Measurements from ENCODE around the gene UBIAD1. TPM values are rescaled to one million over a fixed set of nuclear protein-coding genes. Genes with fewer than 3 reads are reported as not detected.

UBIAD1 gene
- total and polyA plus RNA-seq, 9 of the 15 experiments (the other 6 are each of a cell fraction or from before 2014, with no cell fraction given), result 6.2 to 34.3 (median 22.3) TPM

DNA sequence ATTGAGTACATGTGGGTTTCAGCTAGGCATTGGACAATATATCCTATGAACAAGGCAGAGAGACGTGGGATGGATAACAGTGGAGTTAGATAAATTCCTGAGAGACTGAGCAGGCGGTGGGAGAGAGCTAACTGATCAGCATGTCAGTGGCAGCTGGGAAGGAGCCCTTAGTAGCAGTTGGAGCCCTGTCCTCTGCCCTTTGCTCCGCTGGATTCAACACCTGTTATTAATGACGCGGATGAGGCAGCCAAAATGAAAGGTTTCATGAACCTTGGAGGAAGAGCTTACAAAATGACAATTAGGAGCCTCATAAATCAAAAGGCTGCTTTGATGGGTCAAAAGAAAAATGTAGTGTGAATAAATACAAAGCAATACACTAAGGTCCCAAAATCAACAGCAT is 16.1 kb downstream of the UBIAD1 start:
- WGBS (ENCODE audit: insufficient coverage, low coverage, missing lambda C conversion rate), result 90% methylated on average over 5 of the region's 5 CpGs
- FAIRE-seq (no peak), ATAC-seq (no peak), DNase-seq (ENCODE audit: extremely low read depth in 1 of 4, low spot score in 3 of 4) (no peak)
- Histone ChIP-seq H3K9me1 (ENCODE audit: control insufficient read depth, insufficient read depth, low read length) (no peaks in the 10 kb centered on the region), H3K27me3 (ENCODE audit: control insufficient read depth in 2 of 2, insufficient read depth in 2 of 2, low read length in 2 of 2) (no peaks in the 10 kb centered on the region), H2AFZ (ENCODE audit: low read depth, low read length) (no peak overlapping the region), H3K4me1 (replicated peaks in 1 of 2; ENCODE audit: control insufficient read depth in 2 of 2, insufficient read depth in 2 of 2, low read length in 2 of 2) (no peaks in the 10 kb centered on the region), H3K36me3 (ENCODE audit: control insufficient read depth, insufficient read depth, low read length) (peaks cover 51% of the 10 kb centered on the region), H4K20me1 (replicated peaks; ENCODE audit: control insufficient read depth, insufficient read depth, low read length) (0 out of 2 replicates have a peak, but pooled peaks cover 8% of the 10 kb centered on the region), H3K27ac (ENCODE audit: extremely low read depth, low read depth, low read length) (no peak overlapping the region), H3K9me3 (replicated peaks; ENCODE audit: control insufficient read depth, insufficient read depth, low read depth, low read length) (no peaks in the 10 kb centered on the region), H3K9ac (ENCODE audit: insufficient read depth in 1 of 2, low read depth in 2 of 2, low read length in 2 of 2) (no peak overlapping the region), H3K4me3 (no peak overlapping the region), H3K79me2 (ENCODE audit: control insufficient read depth, insufficient read depth, low read length) (peaks cover 1% of the 10 kb centered on the region; the same call in 2 of the 3 replicates), H3K4me2 (ENCODE audit: insufficient read depth, low read length) (no peak overlapping the region)
- no peak for TF ChIP-seq NCOA1 (IDR thresholded peaks at IDR 0.05; ENCODE audit: low read depth)
- TF ChIP-seq ZBED1 (IDR thresholded peaks at IDR 0.05), result no peak
- no peak for TF ChIP-seq FOS (IDR thresholded peaks at IDR 0.05; ENCODE audit: extremely low read depth, insufficient read length)
- no peak for TF ChIP-seq PBX2 (CRISPR knock-in tag; IDR thresholded peaks at IDR 0.05; ENCODE audit: low read depth)
- 0 out of 2 replicates have a peak, but pooled peaks have one; percentile 10 for TF ChIP-seq PBX2 (tag; conservative IDR thresholded peaks at IDR 0.05; ENCODE audit: low read depth)
- no peak for TF ChIP-seq ZNF408 (CRISPR knock-in tag; IDR thresholded peaks at IDR 0.05; ENCODE audit: low read depth)
- intact Hi-C loops (cut with micrococcal nuclease) (no loop called here), in situ Hi-C loops (cut with MboI) (no loop called here)
- BruUV-seq (replicated peaks), result no TSS peak
- ChIA-PET POLR2A (interaction anchor here (0.7 to 1.8 kb wide), 6 partner anchors 8 to 156 kb away, joined by 3 to 5 read pairs (median 3); partner anchors contain the start of genes MTOR and UBIAD1), CTCF (ENCODE audit: low intra/inter-chr PET ratio) (no interaction called here)
